Trophoblast cell (in vitro differentiated cells and primary cell): Measurements from ENCODE around the gene ZNF560.

ENCODE experiments used
- DNase-seq, 2 donors: peaks; one replicate each; pipeline ENCODE4 v3.0.0-alpha.2; 2016
- H2AFZ ChIP-seq: 2 replicates; pipeline ENCODE4 v1.6.1; 2013; ENCODE audit warnings: low read length, moderate library complexity, mild to moderate bottlenecking; ENCODE audit not compliant: insufficient read depth, poor library complexity
- H2AK5ac ChIP-seq: 2 replicates; pipeline ENCODE4 v1.6.1; 2013; ENCODE audit warnings: mild to moderate bottlenecking, low read length
- H2BK120ac ChIP-seq: 2 replicates; pipeline ENCODE4 v1.6.1; 2013; ENCODE audit warnings: low read length, mild to moderate bottlenecking, moderate library complexity; ENCODE audit not compliant: insufficient read depth, poor library complexity
- H2BK12ac ChIP-seq: 2 replicates; pipeline ENCODE4 v1.6.1; 2013; ENCODE audit warnings: mild to moderate bottlenecking, low read length, moderate library complexity
- H2BK5ac ChIP-seq: 2 replicates; pipeline ENCODE4 v1.6.1; 2013; ENCODE audit warnings: low read length, low read depth, moderate library complexity, mild to moderate bottlenecking; ENCODE audit not compliant: poor library complexity
- H3K14ac ChIP-seq: 2 replicates; pipeline ENCODE4 v1.6.1; 2013; ENCODE audit warnings: mild to moderate bottlenecking, low read length
- H3K18ac ChIP-seq: 2 replicates; pipeline ENCODE4 v1.6.1; 2013; ENCODE audit warnings: mild to moderate bottlenecking, low read length
- H3K23ac ChIP-seq: 2 replicates; pipeline ENCODE4 v1.6.1; 2013; ENCODE audit warnings: low read length
- H3K27ac ChIP-seq: 2 replicates; pipeline ENCODE4 v1.5.1; 2013; ENCODE audit warnings: low read depth, mild to moderate bottlenecking, inconsistent platforms, low read length, moderate library complexity
- H3K27me3 ChIP-seq: 2 replicates; pipeline ENCODE4 v1.6.1; 2013; ENCODE audit warnings: inconsistent platforms, mild to moderate bottlenecking, low read length, moderate library complexity; ENCODE audit not compliant: insufficient read depth
- H3K36me3 ChIP-seq, 2 experiments: 1 replicate in 1 of 2; 2 replicates in 1 of 2; pipeline ENCODE4 v1.6.1; 2013; ENCODE audit warnings: low read length in 2 of 2, mild to moderate bottlenecking in 2 of 2, moderate library complexity in 1 of 2; ENCODE audit not compliant: insufficient read depth in 2 of 2, control insufficient read depth in 1 of 2
- H3K4ac ChIP-seq: 2 replicates; pipeline ENCODE4 v1.6.1; 2013; ENCODE audit warnings: low read depth, mild to moderate bottlenecking, low read length, moderate library complexity
- H3K4me1 ChIP-seq, 2 experiments: 1 replicate in 1 of 2; 2 replicates in 1 of 2; pipeline ENCODE4 v1.6.1; 2013; ENCODE audit warnings: low read length in 2 of 2, mild to moderate bottlenecking in 2 of 2, moderate library complexity in 1 of 2; ENCODE audit not compliant: insufficient read depth in 2 of 2, control insufficient read depth in 1 of 2
- H3K4me2 ChIP-seq: 2 replicates; pipeline ENCODE4 v1.6.1; 2013; ENCODE audit warnings: inconsistent platforms, mild to moderate bottlenecking, low read length, moderate library complexity
- H3K4me3 ChIP-seq: 2 replicates; pipeline ENCODE4 v1.5.1; 2013; ENCODE audit warnings: mild to moderate bottlenecking, low read depth, low read length, inconsistent platforms
- H3K79me1 ChIP-seq: one replicate; pipeline ENCODE4 v1.6.1; 2013; ENCODE audit warnings: low read length
- H3K79me2 ChIP-seq: 2 replicates; pipeline ENCODE4 v1.6.1; 2013; ENCODE audit warnings: low read length, mild to moderate bottlenecking; ENCODE audit not compliant: control insufficient read depth, insufficient read depth, poor library complexity
- H3K9ac ChIP-seq: 2 replicates; pipeline ENCODE4 v1.6.1; 2013; ENCODE audit warnings: mild to moderate bottlenecking, low read length
- H3K9me3 ChIP-seq: 2 replicates; pipeline ENCODE4 v1.6.1; 2013; ENCODE audit warnings: low read depth, mild to moderate bottlenecking, control low read depth, inconsistent platforms, low read length; ENCODE audit not compliant: insufficient read depth
- H4K12ac ChIP-seq: 2 replicates; pipeline ENCODE4 v1.6.1; 2013; ENCODE audit warnings: low read depth, mild to moderate bottlenecking, low read length, moderate library complexity
- H4K8ac ChIP-seq: 2 replicates; pipeline ENCODE4 v1.6.1; 2013; ENCODE audit warnings: low read depth, mild to moderate bottlenecking, low read length, moderate library complexity
- H4K91ac ChIP-seq: one replicate; pipeline ENCODE4 v1.6.1; 2013; ENCODE audit warnings: low read depth, mild to moderate bottlenecking, low read length, moderate library complexity
- WGBS: extraction: QIAGEN DNeasy Blood & Tissue Kit; methylation state at CpG from one replicate; pipeline ENCODE4 v1.1.7; 2013; ENCODE audit warnings: missing lambda C conversion rate; ENCODE audit not compliant: insufficient read length, insufficient coverage; ENCODE audit errors: extremely low coverage; 5-methylcytosine and 5-hydroxymethylcytosine counted together

The ZNF560 gene

GRCh38 chr19:9467161-9467560, 31.3 kb downstream of the ZNF560 start:
- no peak overlapping the region for H2BK5ac ChIP-seq
- no peaks in the 10 kb centered on the region for H3K4me1 ChIP-seq
- no peak overlapping the region for H2BK120ac ChIP-seq
- no peaks in the 10 kb centered on the region for H3K79me1 ChIP-seq
- H3K4ac ChIP-seq, result no peak overlapping the region
- no peak overlapping the region for H3K27ac ChIP-seq
- H3K27me3 ChIP-seq, result no peaks in the 10 kb centered on the region
- H4K12ac ChIP-seq, result no peak overlapping the region
- H3K79me2 ChIP-seq, result no peaks in the 10 kb centered on the region
- no peak for DNase-seq
- H4K91ac ChIP-seq, result no peak overlapping the region
- H2BK12ac ChIP-seq, result no peak overlapping the region
- no peak overlapping the region for H2AK5ac ChIP-seq
- H2AFZ ChIP-seq, result no peak overlapping the region
- H3K36me3 ChIP-seq, result no peaks in the 10 kb centered on the region
- no peak overlapping the region for H3K14ac ChIP-seq
- WGBS, result no CpG with 5 or more reads among the region's 7 CpGs
- no peak overlapping the region for H3K9ac ChIP-seq
- no peak overlapping the region for H3K4me2 ChIP-seq
- H3K18ac ChIP-seq, result no peak overlapping the region
- H3K9me3 ChIP-seq, result peaks cover 14% of the 10 kb centered on the region
- no peak overlapping the region for H4K8ac ChIP-seq
- no peak overlapping the region for H3K4me3 ChIP-seq
- no peak overlapping the region for H3K23ac ChIP-seq

GRCh38 chr19:9461938-9462337, 36.5 kb downstream of the ZNF560 start:
- no peak overlapping the region for H2AFZ ChIP-seq
- H3K4ac ChIP-seq, result no peak overlapping the region
- H4K8ac ChIP-seq, result no peak overlapping the region
- no peak overlapping the region for H2AK5ac ChIP-seq
- H3K9me3 ChIP-seq, result peaks cover 23% of the 10 kb centered on the region
- H4K12ac ChIP-seq, result no peak overlapping the region
- H3K36me3 ChIP-seq, result no peaks in the 10 kb centered on the region
- H2BK120ac ChIP-seq, result no peak overlapping the region
- H3K4me3 ChIP-seq, result no peak overlapping the region
- no peak overlapping the region for H2BK12ac ChIP-seq
- H2BK5ac ChIP-seq, result no peak overlapping the region
- no peaks in the 10 kb centered on the region for H3K27me3 ChIP-seq
- H3K23ac ChIP-seq, result no peak overlapping the region
- no peak overlapping the region for H3K9ac ChIP-seq
- no peak overlapping the region for H3K4me2 ChIP-seq
- H3K18ac ChIP-seq, result no peak overlapping the region
- no peak overlapping the region for H4K91ac ChIP-seq
- H3K79me1 ChIP-seq, result no peaks in the 10 kb centered on the region
- no peak overlapping the region for H3K27ac ChIP-seq
- DNase-seq, result no peak
- WGBS, result no CpG with 5 or more reads among the region's 4 CpGs
- H3K79me2 ChIP-seq, result no peaks in the 10 kb centered on the region
- no peak overlapping the region for H3K14ac ChIP-seq
- H3K4me1 ChIP-seq, result no peaks in the 10 kb centered on the region

- no CpG with 5 or more reads among the region's 13 CpGs for WGBS
- Histone ChIP-seq H3K27me3 (no peaks in the 10 kb centered on the region), H3K4me1 (no peaks in the 10 kb centered on the region), H3K14ac (no peak overlapping the region), H3K23ac (no peak overlapping the region), H4K91ac (no peak overlapping the region), H3K4ac (no peak overlapping the region), H3K4me2 (no peak overlapping the region), H3K18ac (no peak overlapping the region), H3K79me1 (no peaks in the 10 kb centered on the region), H2BK5ac (no peak overlapping the region), H2AK5ac (no peak overlapping the region), H3K9me3 (peaks cover 21% of the 10 kb centered on the region), H2AFZ (no peak overlapping the region), H3K4me3 (no peak overlapping the region), H3K79me2 (no peaks in the 10 kb centered on the region), H4K8ac (no peak overlapping the region), H3K9ac (no peak overlapping the region), H4K12ac (no peak overlapping the region), H3K27ac (no peak overlapping the region), H3K36me3 (no peaks in the 10 kb centered on the region), H2BK120ac (no peak overlapping the region), H2BK12ac (no peak overlapping the region)
- DNase-seq, result no peak
Observed at GRCh38 chr19:9456018-9456689, 42.3 kb downstream of the ZNF560 start.

GRCh38 chr19:9453953-9454352, 44.5 kb downstream of the ZNF560 start:
- no CpG with 5 or more reads among the region's 4 CpGs for WGBS
- DNase-seq, result no peak
- no peaks in the 10 kb centered on the region for H3K4me1 ChIP-seq

More at GRCh38 chr19:9453953-9454352, 44.5 kb downstream of the ZNF560 start:
- Histone ChIP-seq H4K8ac (no peak overlapping the region), H2BK120ac (no peak overlapping the region), H3K9ac (no peak overlapping the region), H3K4me3 (no peak overlapping the region), H4K91ac (no peak overlapping the region), H2BK12ac (no peak overlapping the region), H3K79me1 (no peaks in the 10 kb centered on the region), H3K4ac (no peak overlapping the region), H3K27me3 (no peaks in the 10 kb centered on the region), H3K79me2 (no peaks in the 10 kb centered on the region), H3K27ac (no peak overlapping the region), H3K9me3 (peaks cover 18% of the 10 kb centered on the region), H3K36me3 (no peaks in the 10 kb centered on the region), H3K23ac (no peak overlapping the region), H3K4me2 (no peak overlapping the region), H2BK5ac (no peak overlapping the region), H2AFZ (no peak overlapping the region), H3K14ac (no peak overlapping the region), H2AK5ac (no peak overlapping the region), H4K12ac (no peak overlapping the region), H3K18ac (no peak overlapping the region)
